GM19035 (cell line): ENCODE measurements around the gene DNLZ.
"Not testable (repeated sequence)": the region's sequence is repeated elsewhere in the genome, so short reads cannot be mapped to it uniquely, and the experiment has no call there.

Source experiments
- ATAC-seq: cut with Tn5 transposase; IDR thresholded peaks from one replicate; pipeline ENCODE4 v1.9.1; 2021; ENCODE audit not compliant: unreplicated experiment

The DNLZ gene

GRCh38 chr9:136363106-136363948 lies at the start of gene DNLZ:
DNLZ (minus strand) TSS chr9:136363744; CDS start chr9:136363714, 30 bp downstream.
- peak; percentile 75 for ATAC-seq

- no peak for ATAC-seq
Measured at GRCh38 chr9:136412962-136413361, 49.4 kb upstream of the DNLZ start.

- ATAC-seq: no peak
Measured at GRCh38 chr9:136411378-136411777, 47.8 kb upstream of the DNLZ start.

GRCh38 chr9:136410500-136411287 lies 47.1 kb upstream of the DNLZ start, which contains the start of the genes ENTR1 and PMPCA:
ENTR1 (minus strand) TSS chr9:136410614; CDS start chr9:136410397, 217 bp downstream.
PMPCA (plus strand) TSS chr9:136410658; CDS start chr9:136410669, 11 bp downstream.
- ATAC-seq: peak; percentile 86

- peak; percentile 22 for ATAC-seq
Measured at GRCh38 chr9:136409557-136410455, 46.3 kb upstream of the DNLZ start.

- ATAC-seq: no peak
Measured at GRCh38 chr9:136407911-136408310, 44.4 kb upstream of the DNLZ start.

- ATAC-seq: not testable (repeated sequence)
Measured at GRCh38 chr9:136407061-136407460, 43.5 kb upstream of the DNLZ start.

- not testable (repeated sequence) for ATAC-seq
Measured at GRCh38 chr9:136405904-136406303, 42.4 kb upstream of the DNLZ start.

GRCh38 chr9:136405481-136405880 lies 41.9 kb upstream of the DNLZ start:
- ATAC-seq: no peak

- ATAC-seq: no peak
Measured at GRCh38 chr9:136404801-136405136, 41.2 kb upstream of the DNLZ start.

- no peak for ATAC-seq
Measured at GRCh38 chr9:136403915-136404800, 40.6 kb upstream of the DNLZ start.

GRCh38 chr9:136403538-136403914 lies 40.0 kb upstream of the DNLZ start:
- no peak for ATAC-seq

- no peak for ATAC-seq
Measured at GRCh38 chr9:136402067-136402466, 38.5 kb upstream of the DNLZ start.

GRCh38 chr9:136401173-136401922 lies 37.8 kb upstream of the DNLZ start:
- ATAC-seq: no peak

GRCh38 chr9:136400038-136400834 lies 36.7 kb upstream of the DNLZ start, which contains the start of gene SNAPC4:
SNAPC4 (minus strand) TSS chr9:136400170; CDS start chr9:136398428, 1,742 bp downstream.
- ATAC-seq: peak; percentile 68

- ATAC-seq: peak; percentile 37
Measured at GRCh38 chr9:136399176-136400037, 35.9 kb upstream of the DNLZ start.

- no peak for ATAC-seq
Measured at GRCh38 chr9:136398286-136398685, 34.7 kb upstream of the DNLZ start.
